GM10847 (cell line): ENCODE results near the gene RNF123.

Source experiments
- POLR2A ChIP-seq: IDR thresholded peaks from 2 replicates; pipeline ENCODE4 v1.6.1; 2011; ENCODE audit not compliant: insufficient read length; ENCODE audit errors: extremely low read depth

The RNF123 gene

DNA sequence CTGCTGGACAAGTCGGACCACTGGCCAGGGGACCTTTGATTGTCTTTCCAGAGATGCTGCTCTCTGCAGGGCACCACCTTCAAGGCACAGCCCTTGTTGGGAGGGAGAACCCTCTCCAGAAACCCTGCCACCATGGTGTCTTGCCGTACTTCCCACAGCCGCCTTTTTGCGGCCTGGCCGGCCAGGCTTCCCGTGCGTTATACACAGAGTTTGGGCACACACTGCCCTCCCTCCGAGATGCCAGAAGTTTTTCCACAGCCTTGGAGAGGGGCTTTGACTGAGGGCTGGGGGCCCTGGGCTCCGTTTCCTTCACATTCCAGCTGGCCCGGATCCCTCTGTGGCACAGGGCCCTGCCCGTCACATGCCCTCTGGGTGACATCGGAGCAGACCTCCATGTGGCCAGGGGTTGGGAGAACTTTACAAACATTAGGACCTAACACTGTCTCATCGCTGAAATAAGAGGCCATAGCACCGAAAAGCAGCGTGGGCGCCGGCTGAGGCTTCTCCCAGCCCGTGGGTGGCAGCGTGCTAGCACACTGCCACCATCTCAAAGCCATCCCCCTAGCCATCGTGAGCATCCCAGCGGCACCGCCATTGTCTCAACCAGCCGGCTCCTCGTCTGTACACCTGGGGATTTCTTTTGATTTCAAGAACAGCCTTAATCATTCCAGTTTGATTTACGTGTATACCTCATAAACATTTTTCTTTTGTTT, 21.5 kb upstream of the RNF123 start:
- no peak for TF ChIP-seq POLR2A

DNA sequence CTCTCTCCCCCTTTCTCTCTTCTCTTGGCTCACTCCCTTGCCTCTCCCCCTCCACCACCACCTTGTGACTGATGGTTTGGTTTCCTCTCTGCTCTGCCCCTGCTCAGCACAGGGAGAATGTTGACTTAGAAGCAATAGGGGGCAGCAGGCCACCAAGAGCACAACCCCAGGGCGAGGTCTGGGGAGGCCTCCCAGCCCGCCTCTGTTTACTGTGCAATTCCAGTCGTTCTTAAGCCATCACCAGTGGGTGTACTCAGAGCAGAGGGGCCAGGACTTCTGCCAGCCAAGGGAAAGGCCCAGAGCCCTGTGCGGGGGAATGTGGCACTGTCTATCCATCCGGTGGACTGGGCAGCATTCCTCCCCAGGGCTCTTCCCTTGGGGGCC, 21.0 kb upstream of the RNF123 start:
- no peak for TF ChIP-seq POLR2A

DNA sequence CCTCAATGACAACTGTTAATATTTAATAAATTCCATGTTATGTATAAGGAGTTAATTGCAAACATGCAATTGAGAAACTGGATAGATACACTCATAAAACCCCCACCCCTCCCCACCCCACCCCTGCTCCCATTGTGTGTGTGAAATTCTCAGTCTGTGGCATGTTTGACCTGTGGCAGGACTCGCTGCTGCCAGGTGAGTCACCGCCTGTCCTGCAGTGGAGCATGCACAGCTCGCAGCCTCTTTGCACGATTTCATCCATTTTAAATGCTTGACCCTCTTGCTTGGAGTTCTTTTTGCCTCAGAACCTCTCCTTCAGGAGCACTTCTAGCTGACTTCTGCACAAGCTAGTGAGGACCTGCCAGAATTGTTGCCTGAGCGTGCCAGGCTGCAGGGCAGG, 20.5 kb upstream of the RNF123 start:
- TF ChIP-seq POLR2A: no peak

DNA sequence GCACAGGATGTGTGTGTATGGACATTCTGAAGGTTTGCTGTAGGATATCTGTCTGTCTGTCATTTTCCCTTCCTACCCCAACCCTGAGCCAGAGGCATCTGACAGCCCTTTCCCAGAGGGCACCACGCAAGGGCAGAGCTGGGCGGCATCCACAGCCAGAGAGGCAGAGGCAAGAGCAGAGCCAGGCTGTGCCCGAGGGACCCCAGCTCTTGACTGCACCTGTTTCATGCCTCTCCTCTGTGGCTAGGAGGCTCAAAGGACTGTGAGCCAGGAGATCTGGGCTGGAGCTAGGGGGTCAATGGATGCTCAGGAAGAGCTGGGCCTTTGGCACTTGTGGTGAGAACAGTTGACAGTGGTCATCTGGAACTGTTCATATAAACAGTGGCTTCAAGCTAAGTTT, 20.0 kb upstream of the RNF123 start:
- no peak for TF ChIP-seq POLR2A

DNA sequence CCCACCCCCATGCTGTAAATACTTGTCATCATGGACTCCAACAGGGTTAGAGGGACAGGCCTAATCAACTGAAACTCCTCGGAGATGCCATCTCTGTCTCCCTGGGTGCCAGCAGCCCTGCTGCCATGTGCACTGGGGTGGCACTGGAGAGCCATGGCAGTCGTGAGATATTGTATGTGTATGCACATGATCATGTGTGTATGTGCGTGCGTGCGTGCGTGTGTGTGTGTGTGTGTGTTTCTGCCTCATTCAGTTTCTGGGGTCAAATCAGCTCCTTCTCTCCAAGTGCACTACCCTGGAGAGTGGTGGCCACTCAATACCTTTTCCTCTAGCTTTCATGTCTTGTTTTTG, 18.4 kb upstream of the RNF123 start:
- TF ChIP-seq POLR2A: no peak

DNA sequence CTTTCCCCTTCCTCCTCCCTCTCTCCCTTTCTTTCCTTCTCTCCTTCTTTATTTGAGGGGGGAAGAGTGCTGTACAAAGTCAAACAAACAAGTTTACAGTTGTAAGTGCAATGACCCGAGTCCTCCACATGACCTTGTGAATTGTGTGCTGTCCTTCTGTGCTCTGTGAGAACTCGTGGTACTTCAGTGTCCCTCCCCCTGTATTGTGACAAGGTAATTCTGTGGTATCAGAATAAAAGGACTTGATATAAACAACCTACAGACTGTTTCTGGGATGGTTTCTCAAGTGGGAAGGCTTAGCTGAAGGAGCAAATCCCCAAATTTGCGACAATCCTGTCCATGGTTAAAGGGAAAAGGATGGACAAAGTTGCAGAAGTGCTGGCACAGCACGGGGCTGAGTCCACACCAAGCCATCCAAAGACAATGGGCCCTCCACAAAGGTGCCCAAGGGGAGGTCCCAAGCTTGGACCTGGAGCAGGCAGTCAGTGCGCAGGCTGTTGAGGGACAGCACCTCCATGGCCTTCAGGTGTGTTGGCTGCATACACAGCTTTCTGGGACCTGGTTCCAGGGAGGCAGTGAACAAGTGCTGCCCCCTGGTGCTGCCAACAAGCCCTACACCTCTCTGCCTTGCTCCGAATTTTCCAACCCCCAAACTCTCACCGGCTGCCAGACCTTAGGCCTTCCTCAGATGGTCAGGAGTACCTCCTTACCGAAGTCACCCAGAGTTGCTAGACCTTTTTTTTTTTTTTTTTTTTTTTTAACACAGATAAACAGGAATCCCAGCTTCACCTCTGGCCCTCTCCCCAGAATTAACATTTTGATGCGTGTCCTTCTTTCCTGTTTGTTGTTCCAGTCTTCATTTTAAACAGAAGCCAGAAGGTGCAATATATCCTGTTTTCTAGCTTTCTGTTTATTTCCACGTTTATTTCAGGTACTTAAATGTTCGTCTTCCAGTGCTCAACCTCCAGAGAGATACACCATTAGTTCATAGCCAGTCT, 17.8 kb upstream of the RNF123 start:
- no peak for TF ChIP-seq POLR2A

DNA sequence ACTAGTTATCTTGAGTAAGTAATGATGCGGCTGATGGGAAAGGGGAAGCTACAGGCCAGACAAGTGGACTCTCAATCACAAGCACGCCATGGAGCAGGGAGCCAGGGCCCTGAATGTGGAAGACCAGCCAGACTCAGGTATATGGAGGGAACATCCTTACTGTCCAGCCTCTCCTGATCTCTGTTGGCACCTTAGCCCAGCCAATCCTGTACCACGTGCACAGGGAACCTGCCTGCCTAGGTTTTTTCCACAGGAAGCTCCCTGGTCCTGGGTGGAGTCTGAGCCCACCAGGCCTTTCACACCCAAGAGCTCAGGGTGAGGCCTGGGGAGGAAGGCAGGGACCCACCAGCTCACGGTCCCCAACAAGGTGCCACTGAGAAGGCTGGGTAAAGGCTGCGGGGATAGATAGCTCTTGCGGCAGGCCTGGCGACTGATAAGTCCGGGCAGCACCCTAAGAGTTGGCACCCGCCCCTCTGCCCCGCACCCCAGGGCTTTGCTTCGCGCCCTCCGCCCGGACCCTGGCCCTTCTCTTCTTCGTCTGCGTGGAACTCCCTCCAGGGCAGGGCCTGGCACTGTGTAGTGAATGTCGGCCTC, 16.1 kb upstream of the RNF123 start:
- no peak for TF ChIP-seq POLR2A

DNA sequence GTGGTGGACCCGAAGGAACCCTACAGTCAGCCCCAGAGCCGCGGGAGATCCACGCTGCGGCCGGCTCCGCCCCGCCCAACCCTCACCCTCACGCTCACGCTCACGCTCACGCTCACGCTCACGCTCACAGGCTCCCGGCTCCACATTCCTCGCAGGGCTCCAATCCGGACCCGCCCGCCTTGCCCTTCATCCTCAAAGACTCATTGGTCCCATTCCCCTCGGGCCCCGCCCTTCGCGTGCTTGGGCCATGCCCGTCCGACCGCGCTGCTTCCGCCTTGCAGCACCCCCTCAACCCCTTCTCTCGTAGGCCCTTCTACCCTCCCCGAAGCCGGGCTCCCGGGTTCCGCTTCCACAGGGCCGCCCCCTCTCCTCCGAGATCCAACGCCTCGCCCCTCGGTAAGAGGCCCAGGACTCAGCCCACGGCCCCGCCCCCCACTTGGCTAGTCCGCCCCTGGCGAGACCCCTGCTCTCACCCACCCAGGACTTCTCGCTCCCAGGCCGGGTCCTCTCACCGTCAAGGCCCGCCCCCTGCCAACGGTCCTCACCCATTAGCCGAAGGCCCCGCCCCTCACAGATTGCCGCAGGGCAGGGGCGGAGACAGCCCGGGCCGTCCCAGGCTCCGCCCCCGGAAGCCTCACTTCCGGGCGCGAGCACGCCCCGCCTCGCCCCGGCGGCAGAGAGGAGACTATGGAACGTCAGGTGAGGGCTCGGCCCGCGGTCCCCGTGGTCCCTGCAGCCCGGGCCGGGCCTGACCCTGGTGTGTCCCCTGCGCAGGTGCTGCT, 15.5 kb upstream of the RNF123 start, which contains the start of gene APEH:
Gene APEH (plus strand): TSS at position 637 of the 782 bp plus-strand sequence. CDS start 51 bp downstream, at position 688.
- TF ChIP-seq POLR2A: peak; percentile 92

DNA sequence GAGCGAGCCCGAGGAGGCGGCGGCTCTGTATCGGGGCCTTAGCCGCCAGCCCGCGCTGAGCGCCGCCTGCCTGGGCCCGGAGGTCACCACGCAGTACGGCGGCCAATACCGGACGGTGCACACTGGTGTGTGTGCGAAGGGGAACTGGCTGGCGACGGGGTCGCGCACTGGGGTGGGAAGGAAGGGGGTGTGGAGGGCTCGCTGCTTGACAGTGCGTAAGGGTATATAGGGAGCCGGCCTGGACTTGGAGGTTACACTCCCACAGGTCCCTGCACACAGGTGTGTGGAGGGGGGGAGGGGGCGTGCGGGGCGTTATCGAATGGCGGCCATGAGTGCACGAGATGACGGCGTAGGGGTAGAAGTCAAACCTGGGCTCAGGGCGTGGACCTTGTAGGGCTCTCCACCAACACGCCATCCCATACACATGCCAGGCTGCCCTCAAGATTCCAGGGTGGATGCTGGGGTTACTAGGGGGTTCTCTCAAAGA, 14.8 kb upstream of the RNF123 start:
- TF ChIP-seq POLR2A: no peak

DNA sequence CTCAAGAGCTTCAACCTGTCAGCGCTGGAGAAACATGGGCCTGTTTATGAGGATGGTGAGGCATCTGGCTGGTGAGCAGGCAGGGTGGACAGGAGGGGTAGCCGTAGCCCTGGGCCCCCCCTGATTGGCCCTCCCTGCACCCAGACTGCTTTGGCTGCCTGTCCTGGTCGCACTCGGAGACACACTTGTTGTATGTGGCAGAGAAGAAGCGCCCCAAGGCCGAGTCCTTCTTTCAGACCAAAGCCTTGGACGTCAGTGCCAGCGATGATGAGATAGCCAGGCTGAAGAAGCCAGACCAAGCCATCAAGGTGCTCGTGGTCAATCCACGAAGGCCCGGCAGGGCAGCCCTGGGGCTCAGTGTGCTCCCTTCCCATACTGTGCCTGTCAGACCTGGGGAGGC, 13.4 kb upstream of the RNF123 start:
- TF ChIP-seq POLR2A: no peak

DNA sequence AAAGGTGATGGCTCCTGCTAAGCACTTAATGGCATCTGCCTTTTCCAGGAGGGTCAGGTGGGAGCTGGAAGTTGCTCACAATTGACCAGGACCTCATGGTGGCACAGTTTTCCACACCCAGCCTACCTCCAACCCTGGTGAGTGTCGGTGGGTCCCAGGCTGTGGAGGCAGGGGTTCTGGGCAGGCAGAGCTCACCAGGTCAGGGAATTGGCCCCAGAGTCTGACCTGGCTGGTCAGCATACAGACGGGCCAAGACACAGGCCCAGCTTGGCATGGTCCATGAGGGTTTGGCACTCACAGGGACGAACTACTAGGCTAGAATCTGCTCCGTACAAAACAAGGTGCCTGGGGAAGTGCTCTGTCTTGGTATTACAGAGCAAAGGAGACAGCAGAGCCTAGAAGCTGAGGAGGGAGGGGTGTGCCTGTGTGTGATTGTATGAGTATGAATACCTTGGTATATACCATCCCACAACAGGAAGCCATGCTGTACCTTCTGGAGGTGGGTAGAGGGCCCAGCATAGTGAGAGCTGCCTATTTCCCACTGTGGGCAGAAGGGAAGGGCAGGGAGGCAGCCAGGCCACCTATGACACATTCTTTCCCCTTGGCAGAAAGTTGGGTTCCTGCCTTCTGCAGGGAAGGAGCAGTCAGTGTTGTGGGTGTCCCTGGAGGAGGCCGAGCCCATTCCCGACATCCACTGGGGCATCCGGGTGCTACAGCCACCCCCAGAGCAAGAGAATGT, 8.7 kb upstream of the RNF123 start:
- TF ChIP-seq POLR2A: no peak

DNA sequence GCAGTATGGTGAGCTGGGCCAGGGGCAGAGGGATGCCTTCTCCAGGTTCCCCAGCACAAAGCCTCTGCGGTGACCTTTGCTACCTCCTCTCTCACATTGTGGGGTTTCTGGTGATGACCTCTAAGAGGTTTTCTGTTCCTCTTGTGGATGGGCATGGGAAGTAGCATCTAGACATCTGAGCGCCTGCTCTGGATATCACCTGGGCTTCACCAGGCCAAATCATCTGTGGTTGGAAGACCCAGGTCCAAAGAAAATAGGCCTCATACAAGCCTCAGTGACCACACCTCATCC, 8.2 kb upstream of the RNF123 start:
- TF ChIP-seq POLR2A: no peak

DNA sequence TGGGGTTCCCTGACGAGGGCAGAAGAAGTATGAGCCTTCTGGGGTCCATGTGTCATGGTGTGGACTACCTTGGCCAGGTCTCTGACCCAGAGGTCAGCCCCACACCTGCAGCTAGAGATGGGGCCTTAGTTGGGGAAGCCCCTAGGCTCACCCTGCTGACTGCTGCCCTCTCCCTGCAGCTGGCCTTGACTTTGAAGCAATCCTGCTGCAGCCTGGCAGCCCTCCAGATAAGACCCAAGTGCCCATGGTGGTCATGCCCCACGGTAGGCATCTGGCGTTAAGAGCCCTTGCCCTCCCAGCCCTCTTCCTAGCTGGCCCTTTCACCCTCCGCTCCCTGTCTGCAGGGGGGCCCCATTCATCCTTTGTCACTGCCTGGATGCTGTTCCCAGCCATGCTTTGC, 7.8 kb upstream of the RNF123 start:
- TF ChIP-seq POLR2A: no peak

DNA sequence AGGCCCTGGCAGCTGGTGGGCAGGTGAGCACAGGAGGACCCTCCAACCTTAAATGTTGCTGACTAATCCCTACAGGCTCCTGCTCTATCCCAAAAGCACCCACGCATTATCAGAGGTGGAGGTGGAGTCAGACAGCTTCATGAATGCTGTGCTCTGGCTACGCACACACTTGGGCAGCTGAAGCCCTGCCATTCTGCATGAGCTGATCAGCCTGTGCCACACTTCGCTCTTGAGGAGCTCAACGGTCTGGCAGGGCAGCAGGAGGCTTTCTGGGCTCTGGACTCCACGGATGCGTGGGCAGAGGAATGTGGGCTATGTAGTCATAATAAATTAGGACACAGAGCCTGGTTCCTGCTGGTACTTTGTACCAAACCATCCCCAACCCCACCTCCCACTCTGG, 6.2 kb upstream of the RNF123 start:
- no peak for TF ChIP-seq POLR2A
